ENCODE results near the gene PNLIPRP2. TPM values are rescaled to one million over a fixed set of nuclear protein-coding genes. Genes with fewer than 3 reads are reported as not detected.

Gene PNLIPRP2
- total RNA-seq, 2 experiments from 2014 or later = not detected

- CTCF ChIA-PET (ENCODE audit: unreplicated experiment) = no interaction called here
Observed at GRCh38 chr10:116669832-116670644, 49.3 kb downstream of the PNLIPRP2 start.

GRCh38 chr10:116670706-116671105 lies 50.0 kb downstream of the PNLIPRP2 start:
- H2AFZ ChIP-seq (ENCODE audit: low read length) = no peak overlapping the region
- intact Hi-C loops (cut with micrococcal nuclease; ENCODE audit: unreplicated experiment) = no loop called here
- CTCF ChIA-PET (ENCODE audit: unreplicated experiment) = no interaction called here
- no peaks in the 10 kb centered on the region for H3K79me2 ChIP-seq (ENCODE audit: insufficient read depth, low read depth, low read length)
- no peak for DNase-seq (ENCODE audit: low spot score)
- H3K4me1 ChIP-seq (ENCODE audit: insufficient read depth, low read length, poor library complexity, severe bottlenecking) = no peaks in the 10 kb centered on the region
- no peaks in the 10 kb centered on the region for H3K9me2 ChIP-seq (ENCODE audit: insufficient read depth, low read length)
- H3K4me2 ChIP-seq (ENCODE audit: low read length) = no peak overlapping the region
- BruUV-seq (replicated peaks) = no TSS peak
- no peak for TF ChIP-seq EZH2phosphoT487 (IDR thresholded peaks at IDR 0.05; ENCODE audit: borderline replicate concordance, low read depth, low read length)
- no peak for TF ChIP-seq CTCF (conservative IDR thresholded peaks at IDR 0.05; ENCODE audit: low read length)
- H3K36me3 ChIP-seq (ENCODE audit: insufficient read depth, low read length) = no peaks in the 10 kb centered on the region
- H3K9me3 ChIP-seq (ENCODE audit: low read length) = no peaks in the 10 kb centered on the region
- H3K4me3 ChIP-seq (ENCODE audit: low read depth, low read length, poor library complexity, severe bottlenecking) = no peak overlapping the region
- POLR2A ChIA-PET = no interaction called here
- no peak overlapping the region for H3K27ac ChIP-seq (ENCODE audit: low read depth, low read length, poor library complexity, severe bottlenecking)
- no peaks in the 10 kb centered on the region for H4K20me1 ChIP-seq (ENCODE audit: insufficient read depth, low read length)

More at GRCh38 chr10:116669832-116670644, 49.3 kb downstream of the PNLIPRP2 start:
- no peaks in the 10 kb centered on the region for H3K9me3 ChIP-seq (ENCODE audit: low read length)
- no peak overlapping the region for H3K27ac ChIP-seq (ENCODE audit: low read depth, low read length, poor library complexity, severe bottlenecking)
- H3K4me3 ChIP-seq (ENCODE audit: low read depth, low read length, poor library complexity, severe bottlenecking) = no peak overlapping the region
- BruUV-seq (replicated peaks) = no TSS peak
- no peaks in the 10 kb centered on the region for H4K20me1 ChIP-seq (ENCODE audit: insufficient read depth, low read length)
- POLR2A ChIA-PET = no interaction called here
- DNase-seq (ENCODE audit: low spot score) = no peak
- no peaks in the 10 kb centered on the region for H3K4me1 ChIP-seq (ENCODE audit: insufficient read depth, low read length, poor library complexity, severe bottlenecking)
- H3K4me2 ChIP-seq (ENCODE audit: low read length) = no peak overlapping the region
- no peak overlapping the region for H2AFZ ChIP-seq (ENCODE audit: low read length)
- H3K9me2 ChIP-seq (ENCODE audit: insufficient read depth, low read length) = no peaks in the 10 kb centered on the region
- H3K36me3 ChIP-seq (ENCODE audit: insufficient read depth, low read length) = no peaks in the 10 kb centered on the region
- no peak for TF ChIP-seq EZH2phosphoT487 (IDR thresholded peaks at IDR 0.05; ENCODE audit: borderline replicate concordance, low read depth, low read length)
- TF ChIP-seq CTCF (conservative IDR thresholded peaks at IDR 0.05; ENCODE audit: low read length) = no peak
- intact Hi-C loops (cut with micrococcal nuclease; ENCODE audit: unreplicated experiment) = no loop called here
- no peaks in the 10 kb centered on the region for H3K79me2 ChIP-seq (ENCODE audit: insufficient read depth, low read depth, low read length)

- Histone ChIP-seq H3K4me1 (ENCODE audit: insufficient read depth, low read length, poor library complexity, severe bottlenecking) (no peaks in the 10 kb centered on the region), H3K9me2 (ENCODE audit: insufficient read depth, low read length) (no peaks in the 10 kb centered on the region), H3K79me2 (ENCODE audit: insufficient read depth, low read depth, low read length) (no peaks in the 10 kb centered on the region), H3K4me3 (ENCODE audit: low read depth, low read length, poor library complexity, severe bottlenecking) (no peak overlapping the region), H4K20me1 (ENCODE audit: insufficient read depth, low read length) (no peaks in the 10 kb centered on the region), H3K9me3 (ENCODE audit: low read length) (no peaks in the 10 kb centered on the region), H3K4me2 (ENCODE audit: low read length) (no peak overlapping the region), H3K36me3 (ENCODE audit: insufficient read depth, low read length) (no peaks in the 10 kb centered on the region), H2AFZ (ENCODE audit: low read length) (no peak overlapping the region), H3K27ac (ENCODE audit: low read depth, low read length, poor library complexity, severe bottlenecking) (no peak overlapping the region)
- TF ChIP-seq CTCF (conservative IDR thresholded peaks at IDR 0.05; ENCODE audit: low read length) = no peak
- TF ChIP-seq EZH2phosphoT487 (IDR thresholded peaks at IDR 0.05; ENCODE audit: borderline replicate concordance, low read depth, low read length) = no peak
- ChIA-PET POLR2A (no interaction called here), CTCF (ENCODE audit: unreplicated experiment) (no interaction called here)
- DNase-seq (ENCODE audit: low spot score) = no peak
- no TSS peak for BruUV-seq (replicated peaks)
- intact Hi-C loops (cut with micrococcal nuclease; ENCODE audit: unreplicated experiment) = no loop called here
Observed at GRCh38 chr10:116671274-116671926, 50.6 kb downstream of the PNLIPRP2 start.
